MCF 10A (cell line): Measurements from ENCODE around the gene CACNA1H. TPM values are rescaled to one million over a fixed set of nuclear protein-coding genes. Genes with fewer than 3 reads are reported as not detected.
"Not testable (repeated sequence)": the region's sequence is repeated elsewhere in the genome, so short reads cannot be mapped to it uniquely, and the experiment has no call there.

Experiments used
- BruUV-seq: library from RNA; stranded (reverse); fragments of 400-500 nt; replicated peaks from 2 replicates; lab custom pipeline; 2021; lab: Mats Ljungman, UMichigan
- CTCF ChIA-PET: fragments of 300-600 bp; sonication (Branson Sonifier 250); formaldehyde crosslinking; extraction: SDS; loops from one replicate; lab custom pipeline; 2021; ENCODE audit warnings: antibody characterized with exemption, inconsistent platforms; lab: Yijun Ruan, JAX
- POLR2A ChIA-PET: fragments of 300-600, 350-650 bp; sonication (Branson Sonifier 250); formaldehyde crosslinking; extraction: SDS; loops from one replicate; lab custom pipeline; 2020; ENCODE audit warnings: antibody characterized with exemption, inconsistent platforms; lab: Yijun Ruan, JAX
- DNase-seq: peaks from one replicate; pipeline ENCODE4 v3.0.0-alpha.2; 2018; ENCODE audit not compliant: unreplicated experiment
- H3K27ac Mint-ChIP-seq: one replicate; pipeline ENCODE4 v1.8.0; 2022; ENCODE audit warnings: mild to moderate bottlenecking, low read depth, mixed read lengths; ENCODE audit not compliant: unreplicated experiment
- H3K27me3 Mint-ChIP-seq: one replicate; pipeline ENCODE4 v1.8.0; 2022; ENCODE audit warnings: mixed read lengths; ENCODE audit not compliant: insufficient read depth, unreplicated experiment
- H3K36me3 Mint-ChIP-seq: one replicate; pipeline ENCODE4 v1.8.0; 2022; ENCODE audit warnings: mild to moderate bottlenecking, moderate library complexity, mixed read lengths; ENCODE audit not compliant: insufficient read depth, unreplicated experiment
- H3K4me1 Mint-ChIP-seq: one replicate; pipeline ENCODE4 v1.8.0; 2022; ENCODE audit warnings: mixed read lengths; ENCODE audit not compliant: insufficient read depth, unreplicated experiment
- H3K4me3 Mint-ChIP-seq: one replicate; pipeline ENCODE4 v1.8.0; 2022; ENCODE audit warnings: mild to moderate bottlenecking, moderate library complexity, mixed read lengths; ENCODE audit not compliant: unreplicated experiment
- H3K9me3 Mint-ChIP-seq: one replicate; pipeline ENCODE4 v1.8.0; 2022; ENCODE audit warnings: mixed read lengths; ENCODE audit not compliant: unreplicated experiment
- CTCF ChIP-seq: fragments of 200-600 bp; IDR thresholded peaks from one replicate; pipeline ENCODE4 v1.8.0; 2022; ENCODE audit warnings: antibody characterized with exemption, mild to moderate bottlenecking; ENCODE audit not compliant: unreplicated experiment
- intact Hi-C: fragments of 100-400 bp; cut with micrococcal nuclease; formaldehyde crosslinking; loops from 2 replicates; pipeline ENCODE4 v1.14.1; 2022
- total RNA-seq: library from RNA; stranded (reverse); gene quantifications from 2 replicates; pipeline ENCODE4 v1.2.3, GENCODE V29; 2022

CACNA1H gene
- total RNA-seq, 1 experiment from 2014 or later: not detected

- H3K36me3 Mint-ChIP-seq: no peaks in the 10 kb centered on the region
- no peak overlapping the region for H3K4me3 Mint-ChIP-seq
- DNase-seq: peak; percentile 39
- ChIA-PET CTCF (interaction anchor here (0.7 kb wide), 1 partner anchor 137 kb away, joined by 3 read pairs; no protein-coding TSS in a partner anchor), POLR2A (no interaction called here)
- no peaks in the 10 kb centered on the region for H3K9me3 Mint-ChIP-seq
- intact Hi-C loops: no loop called here
- no peaks in the 10 kb centered on the region for H3K27me3 Mint-ChIP-seq
- TF ChIP-seq CTCF: no peak
- no TSS peak for BruUV-seq
- H3K27ac Mint-ChIP-seq: no peak overlapping the region
- H3K4me1 Mint-ChIP-seq: no peaks in the 10 kb centered on the region
Observed at GRCh38 chr16:1188432-1189189, 35.7 kb downstream of the CACNA1H start.

GRCh38 chr16:1189455-1189854, 36.5 kb downstream of the CACNA1H start:
- no peaks in the 10 kb centered on the region for H3K4me1 Mint-ChIP-seq
- POLR2A ChIA-PET: no interaction called here
- CTCF ChIA-PET: no interaction called here
- no peaks in the 10 kb centered on the region for H3K9me3 Mint-ChIP-seq
- no peak for DNase-seq
- H3K27ac Mint-ChIP-seq: no peak overlapping the region
- no peaks in the 10 kb centered on the region for H3K27me3 Mint-ChIP-seq
- intact Hi-C loops: no loop called here
- TF ChIP-seq CTCF: no peak
- no TSS peak for BruUV-seq
- no peaks in the 10 kb centered on the region for H3K36me3 Mint-ChIP-seq
- H3K4me3 Mint-ChIP-seq: no peak overlapping the region

GRCh38 chr16:1190789-1191188, 37.9 kb downstream of the CACNA1H start:
- BruUV-seq, H3K36me3 Mint-ChIP-seq, H3K4me3 Mint-ChIP-seq, DNase-seq, H3K4me1 Mint-ChIP-seq, POLR2A ChIA-PET, H3K27ac Mint-ChIP-seq, H3K9me3 Mint-ChIP-seq, H3K27me3 Mint-ChIP-seq, intact Hi-C loops: not testable (repeated sequence)
- CTCF ChIA-PET: interaction anchor here (0.6 kb wide), 1 partner anchor 84 kb away, joined by 3 read pairs; no protein-coding TSS in a partner anchor

GRCh38 chr16:1192384-1193073, 39.6 kb downstream of the CACNA1H start:
- CTCF ChIA-PET: interaction anchor here (1.2 to 1.7 kb wide), 2 partner anchors 10 to 84 kb away, joined by 3 read pairs; no protein-coding TSS in a partner anchor
- BruUV-seq: no TSS peak
- H3K4me3 Mint-ChIP-seq: no peak overlapping the region

More at GRCh38 chr16:1192384-1193073, 39.6 kb downstream of the CACNA1H start:
- intact Hi-C loops: no loop called here
- Mint-ChIP-seq H3K9me3 (no peaks in the 10 kb centered on the region), H3K36me3 (no peaks in the 10 kb centered on the region), H3K27me3 (no peaks in the 10 kb centered on the region), H3K27ac (no peak overlapping the region), H3K4me1 (no peaks in the 10 kb centered on the region)
- no peak for DNase-seq
- POLR2A ChIA-PET: no interaction called here
- TF ChIP-seq CTCF: no peak
